HEK293 (cell line): ENCODE data around the gene APOBEC3F.
"Not testable (repeated sequence)": the region's sequence is repeated elsewhere in the genome, so short reads cannot be mapped to it uniquely, and the experiment has no call there.

Source experiments
- RBAK ChIP-seq: fragments of 450-650 bp; formaldehyde crosslinking; IDR thresholded peaks from 2 replicates; pipeline ENCODE4 v1.5.1; 2016; ENCODE audit warnings: missing biosample characterization, missing genetic modification characterization
- SETDB1 ChIP-seq: IDR thresholded peaks from one replicate; pipeline ENCODE4 v1.6.1; 2017; ENCODE audit warnings: mild to moderate bottlenecking, low read length, moderate library complexity, mixed read lengths; ENCODE audit not compliant: insufficient read length
- ZNF416 ChIP-seq: fragments of 450-650 bp; formaldehyde crosslinking; IDR thresholded peaks from 2 replicates; pipeline ENCODE4 v1.5.1; 2016; ENCODE audit warnings: missing biosample characterization, missing genetic modification characterization
- TF ChIP-seq, protein P1 (sequence below): fragments of 450-650 bp; formaldehyde crosslinking; IDR thresholded peaks from 2 replicates; pipeline ENCODE4 v1.5.1; 2016; ENCODE audit warnings: missing biosample characterization, missing genetic modification characterization

DNA sequence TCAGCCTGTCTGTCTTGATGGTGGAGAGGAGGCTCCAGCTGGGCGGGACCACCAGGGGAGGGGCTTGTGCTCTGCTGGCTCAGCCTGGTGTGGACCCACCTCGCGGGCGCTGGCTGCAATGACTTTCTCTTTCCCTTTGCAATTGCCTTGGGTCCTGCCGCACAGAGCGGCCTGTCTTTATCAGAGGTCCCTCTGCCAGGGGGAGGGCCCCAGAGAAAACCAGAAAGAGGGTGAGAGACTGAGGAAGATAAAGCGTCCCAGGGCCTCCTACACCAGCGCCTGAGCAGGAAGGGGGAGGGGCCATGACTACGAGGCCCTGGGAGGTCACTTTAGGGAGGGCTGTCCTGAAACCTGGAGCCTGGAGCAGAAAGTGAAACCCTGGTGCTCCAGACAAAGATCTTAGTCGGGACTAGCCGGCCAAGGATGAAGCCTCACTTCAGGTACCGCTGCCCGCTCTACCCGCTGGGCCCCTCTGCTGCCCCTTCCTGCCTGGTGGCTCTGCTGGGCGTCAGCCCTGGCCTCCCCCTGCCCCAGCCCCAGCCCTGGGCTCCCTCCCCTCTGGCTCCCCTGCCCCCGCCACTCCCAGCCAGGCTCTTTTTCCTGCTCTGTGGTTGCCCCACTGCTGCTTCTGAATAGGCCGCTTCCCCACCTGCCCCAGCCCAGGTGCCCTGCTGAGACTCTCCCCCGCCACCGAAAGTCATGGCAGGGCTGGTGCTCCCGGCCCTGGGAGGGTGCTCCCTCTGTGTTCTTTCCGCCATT lies at the start of gene APOBEC3F:
- TF ChIP-seq, protein P1, sequence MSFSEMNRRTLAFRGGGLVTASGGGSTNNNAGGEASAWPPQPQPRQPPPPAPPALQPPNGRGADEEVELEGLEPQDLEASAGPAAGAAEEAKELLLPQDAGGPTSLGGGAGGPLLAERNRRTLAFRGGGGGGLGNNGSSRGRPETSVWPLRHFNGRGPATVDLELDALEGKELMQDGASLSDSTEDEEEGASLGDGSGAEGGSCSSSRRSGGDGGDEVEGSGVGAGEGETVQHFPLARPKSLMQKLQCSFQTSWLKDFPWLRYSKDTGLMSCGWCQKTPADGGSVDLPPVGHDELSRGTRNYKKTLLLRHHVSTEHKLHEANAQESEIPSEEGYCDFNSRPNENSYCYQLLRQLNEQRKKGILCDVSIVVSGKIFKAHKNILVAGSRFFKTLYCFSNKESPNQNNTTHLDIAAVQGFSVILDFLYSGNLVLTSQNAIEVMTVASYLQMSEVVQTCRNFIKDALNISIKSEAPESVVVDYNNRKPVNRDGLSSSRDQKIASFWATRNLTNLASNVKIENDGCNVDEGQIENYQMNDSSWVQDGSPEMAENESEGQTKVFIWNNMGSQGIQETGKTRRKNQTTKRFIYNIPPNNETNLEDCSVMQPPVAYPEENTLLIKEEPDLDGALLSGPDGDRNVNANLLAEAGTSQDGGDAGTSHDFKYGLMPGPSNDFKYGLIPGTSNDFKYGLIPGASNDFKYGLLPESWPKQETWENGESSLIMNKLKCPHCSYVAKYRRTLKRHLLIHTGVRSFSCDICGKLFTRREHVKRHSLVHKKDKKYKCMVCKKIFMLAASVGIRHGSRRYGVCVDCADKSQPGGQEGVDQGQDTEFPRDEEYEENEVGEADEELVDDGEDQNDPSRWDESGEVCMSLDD, result not testable (repeated sequence)
- not testable (repeated sequence) for TF ChIP-seq SETDB1; RBAK (tag by site-specific recombination); ZNF416
